C4-2B (cell line): ENCODE measurements around the gene USP16.

Experiments used
- H3K27ac ChIP-seq: fragments of 450-650 bp; 2 replicates; pipeline ENCODE4 v1.5.1; 2017
- ZFX ChIP-seq: fragments of 450-650 bp; IDR thresholded peaks from 2 replicates; pipeline ENCODE4 v1.6.1; 2017
- TF ChIP-seq, protein P1 (sequence below): fragments of 450-650 bp; conservative IDR thresholded peaks from 2 replicates; pipeline ENCODE4 v1.5.1; 2017; ENCODE audit warnings: mild to moderate bottlenecking

The USP16 gene

DNA sequence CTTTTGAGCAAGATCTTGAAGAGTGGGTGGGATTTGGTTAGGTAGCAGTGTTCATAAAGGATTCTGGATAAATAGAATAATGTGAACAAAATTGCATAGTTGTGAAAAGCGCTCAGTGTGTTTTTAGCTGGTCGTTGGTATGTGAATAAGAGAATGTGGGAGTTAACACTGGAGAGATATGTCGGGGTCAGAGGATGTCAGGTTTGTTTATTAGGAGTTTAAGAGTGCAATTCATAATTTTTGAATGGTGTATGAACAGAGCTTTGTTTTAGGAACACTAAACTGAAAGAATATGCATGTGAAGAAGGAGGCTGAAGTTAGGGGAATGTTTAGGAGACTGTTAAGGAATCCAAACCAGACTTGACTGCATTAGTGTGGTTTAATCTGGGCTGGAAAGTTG lies 9.4 kb downstream of the USP16 start:
- TF ChIP-seq, protein P1, sequence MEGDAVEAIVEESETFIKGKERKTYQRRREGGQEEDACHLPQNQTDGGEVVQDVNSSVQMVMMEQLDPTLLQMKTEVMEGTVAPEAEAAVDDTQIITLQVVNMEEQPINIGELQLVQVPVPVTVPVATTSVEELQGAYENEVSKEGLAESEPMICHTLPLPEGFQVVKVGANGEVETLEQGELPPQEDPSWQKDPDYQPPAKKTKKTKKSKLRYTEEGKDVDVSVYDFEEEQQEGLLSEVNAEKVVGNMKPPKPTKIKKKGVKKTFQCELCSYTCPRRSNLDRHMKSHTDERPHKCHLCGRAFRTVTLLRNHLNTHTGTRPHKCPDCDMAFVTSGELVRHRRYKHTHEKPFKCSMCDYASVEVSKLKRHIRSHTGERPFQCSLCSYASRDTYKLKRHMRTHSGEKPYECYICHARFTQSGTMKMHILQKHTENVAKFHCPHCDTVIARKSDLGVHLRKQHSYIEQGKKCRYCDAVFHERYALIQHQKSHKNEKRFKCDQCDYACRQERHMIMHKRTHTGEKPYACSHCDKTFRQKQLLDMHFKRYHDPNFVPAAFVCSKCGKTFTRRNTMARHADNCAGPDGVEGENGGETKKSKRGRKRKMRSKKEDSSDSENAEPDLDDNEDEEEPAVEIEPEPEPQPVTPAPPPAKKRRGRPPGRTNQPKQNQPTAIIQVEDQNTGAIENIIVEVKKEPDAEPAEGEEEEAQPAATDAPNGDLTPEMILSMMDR, result no peak
- TF ChIP-seq ZFX, result no peak
- H3K27ac ChIP-seq, result no peak overlapping the region

DNA sequence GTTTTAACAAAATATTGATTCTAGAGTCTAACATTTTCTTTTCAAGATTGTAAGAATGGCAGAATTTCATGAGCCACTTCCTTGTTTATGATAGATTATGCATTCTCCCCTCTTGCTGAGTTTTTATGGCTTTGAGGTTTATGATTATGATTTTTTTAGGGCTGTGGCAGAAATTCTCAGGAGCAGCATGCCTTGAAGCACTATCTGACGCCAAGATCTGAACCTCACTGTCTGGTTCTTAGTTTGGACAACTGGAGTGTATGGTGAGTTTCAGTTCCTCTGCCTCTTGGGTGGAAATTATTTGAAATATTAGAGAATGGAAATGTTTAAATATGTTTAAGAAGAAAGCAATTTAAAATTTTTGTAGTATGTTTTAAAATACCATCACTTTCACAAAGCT lies 10.2 kb downstream of the USP16 start:
- TF ChIP-seq ZFX, result no peak
- TF ChIP-seq, protein P1, result no peak
- no peak overlapping the region for H3K27ac ChIP-seq

DNA sequence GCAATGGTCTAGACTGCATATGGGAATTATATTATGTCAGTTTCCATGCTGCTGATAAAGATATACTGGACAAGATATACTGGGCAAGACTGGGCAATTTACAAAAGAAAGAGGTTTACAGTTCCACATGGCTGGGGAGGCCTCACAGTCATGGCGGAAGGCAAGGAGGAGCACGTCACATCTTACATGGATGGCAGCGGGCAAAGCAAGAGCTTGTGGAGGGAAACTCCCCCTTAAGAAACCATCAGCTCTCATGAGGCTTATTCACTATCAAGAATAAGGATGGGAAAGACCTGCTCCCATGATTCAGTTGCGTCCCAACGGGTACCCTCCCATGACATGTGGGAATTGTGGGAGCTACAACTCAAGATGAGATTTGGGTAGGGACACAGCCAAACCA lies 27.8 kb downstream of the USP16 start:
- no peak for TF ChIP-seq ZFX
- TF ChIP-seq, protein P1, result no peak
- no peak overlapping the region for H3K27ac ChIP-seq

DNA sequence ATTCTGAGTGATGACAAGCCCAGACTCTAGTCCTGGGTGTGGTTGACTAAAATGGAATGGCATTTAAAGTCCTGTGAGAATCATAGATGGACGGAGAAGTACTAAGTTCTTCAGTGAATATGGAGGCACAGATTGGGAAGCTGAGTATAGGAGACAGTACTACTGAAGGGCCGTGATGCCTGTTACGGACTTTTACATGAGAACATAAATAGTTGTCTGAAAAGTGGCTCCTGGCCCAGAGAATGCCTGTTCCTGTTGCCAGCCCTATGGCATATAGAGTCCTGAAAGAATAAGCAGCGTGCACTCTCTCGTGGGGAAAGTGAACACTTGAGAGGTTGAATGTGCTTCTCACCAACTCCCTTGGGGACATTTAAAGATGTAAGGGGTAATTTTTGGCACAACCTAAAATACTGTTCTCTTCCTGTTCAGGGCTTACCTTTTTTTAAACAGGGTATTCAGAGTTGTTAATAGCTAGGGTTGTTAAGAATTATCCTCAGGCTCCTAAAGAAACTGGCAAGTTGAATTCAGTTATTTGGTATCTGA lies 28.6 kb downstream of the USP16 start:
- no peak for TF ChIP-seq ZFX
- TF ChIP-seq, protein P1, result no peak
- no peak overlapping the region for H3K27ac ChIP-seq

DNA sequence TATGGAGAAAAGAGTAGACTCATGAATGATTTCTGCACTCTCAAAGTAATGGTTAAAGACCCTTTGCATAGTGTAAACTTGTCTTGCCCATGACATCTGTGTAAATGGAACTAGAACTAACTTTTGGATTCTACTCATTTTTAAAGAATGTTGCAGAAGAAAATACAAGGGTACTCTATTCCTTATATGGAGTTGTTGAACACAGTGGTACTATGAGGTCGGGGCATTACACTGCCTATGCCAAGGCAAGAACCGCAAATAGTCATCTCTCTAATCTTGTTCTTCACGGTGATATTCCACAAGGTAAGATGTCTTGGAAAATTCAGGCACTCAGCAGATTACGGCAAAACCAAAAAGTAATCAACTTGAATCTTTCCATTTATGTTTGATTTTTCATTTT lies 29.2 kb downstream of the USP16 start:
- no peak overlapping the region for H3K27ac ChIP-seq
- TF ChIP-seq, protein P1, result no peak
- no peak for TF ChIP-seq ZFX

DNA sequence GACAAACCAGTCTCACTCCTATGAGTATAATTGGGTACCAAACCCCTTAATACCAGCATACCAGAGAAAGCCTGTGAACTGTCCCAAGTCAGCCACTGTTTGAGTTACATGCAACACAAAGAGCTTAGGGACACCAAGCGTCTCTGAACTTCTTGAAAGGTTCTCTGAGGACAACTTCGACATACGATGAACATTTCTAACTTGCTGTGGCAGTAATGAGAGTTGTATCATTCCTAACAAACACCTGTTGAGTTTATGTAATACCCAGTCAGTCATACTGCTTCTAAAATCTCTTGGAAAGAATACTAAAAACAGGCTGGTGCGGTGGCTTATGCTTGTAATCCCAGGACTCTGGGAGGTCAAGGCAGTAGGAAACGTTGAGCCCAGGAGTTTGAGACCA lies 30.6 kb downstream of the USP16 start:
- no peak for TF ChIP-seq ZFX
- TF ChIP-seq, protein P1, result no peak
- H3K27ac ChIP-seq, result no peak overlapping the region

DNA sequence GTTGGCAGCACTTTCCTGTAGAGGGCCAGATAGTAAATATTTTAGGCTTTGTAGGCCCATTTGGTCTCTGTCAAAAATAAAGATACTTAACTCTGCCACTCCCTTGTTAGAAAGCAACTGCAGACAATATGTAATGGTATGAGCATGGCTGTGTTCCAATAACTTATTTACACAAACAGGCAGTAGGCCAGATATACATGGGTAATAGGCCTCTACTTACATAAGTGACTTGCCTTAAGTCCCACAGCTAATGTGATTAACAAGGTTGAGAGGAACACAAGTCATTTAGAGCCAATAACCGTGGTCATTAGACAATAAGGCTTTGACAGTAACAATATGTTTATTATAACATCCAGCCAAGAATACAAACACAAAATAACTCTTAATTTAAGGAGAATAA lies 31.5 kb downstream of the USP16 start:
- no peak overlapping the region for H3K27ac ChIP-seq
- no peak for TF ChIP-seq ZFX
- TF ChIP-seq, protein P1, result no peak
